ENCODE data around the gene ERN1. TPM values are rescaled to one million over a fixed set of nuclear protein-coding genes. Genes with fewer than 3 reads are reported as not detected.

ERN1 gene
- total RNA-seq, 4 donors from 2014 or later = 9.7 to 27.5 (median 13.8) TPM

DNA sequence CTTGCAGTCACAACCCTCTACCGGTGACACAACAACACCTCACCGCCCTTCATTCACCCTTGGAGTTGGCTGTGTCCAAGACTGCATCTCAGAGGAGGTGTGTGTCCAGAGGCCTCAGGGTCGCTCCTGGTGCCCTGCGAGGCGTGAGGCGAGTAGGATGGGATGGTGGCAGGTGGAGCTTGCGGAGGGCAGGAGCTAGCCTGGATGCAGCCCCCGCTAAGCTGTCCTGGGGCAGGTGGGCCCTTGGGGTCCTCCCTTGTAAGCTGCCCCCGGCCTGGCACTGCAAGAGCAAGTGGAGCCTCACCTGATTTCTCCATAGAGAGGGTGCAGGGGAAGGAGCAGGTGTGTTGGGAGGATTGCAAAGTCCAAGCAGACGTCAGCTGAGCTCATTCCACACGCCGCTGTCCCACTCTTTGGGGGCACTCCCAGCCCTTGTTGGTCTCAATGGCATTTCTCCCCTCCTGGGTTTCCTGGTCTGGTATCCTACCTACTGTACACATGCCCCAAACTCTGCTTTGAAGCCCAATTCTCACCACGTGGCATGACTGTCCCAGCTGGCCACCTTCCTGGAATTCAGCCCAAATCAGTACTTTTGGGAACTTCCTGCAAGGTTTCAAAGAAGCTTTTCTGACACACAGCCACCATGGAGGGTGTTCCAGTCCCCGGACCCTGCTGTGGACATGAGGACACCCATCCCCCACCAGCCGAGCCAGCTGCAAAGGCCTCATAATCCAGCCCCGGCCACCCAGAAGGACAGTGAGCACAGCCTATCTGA is 91.4 kb downstream of the ERN1 start:
- TF ChIP-seq, protein P1, sequence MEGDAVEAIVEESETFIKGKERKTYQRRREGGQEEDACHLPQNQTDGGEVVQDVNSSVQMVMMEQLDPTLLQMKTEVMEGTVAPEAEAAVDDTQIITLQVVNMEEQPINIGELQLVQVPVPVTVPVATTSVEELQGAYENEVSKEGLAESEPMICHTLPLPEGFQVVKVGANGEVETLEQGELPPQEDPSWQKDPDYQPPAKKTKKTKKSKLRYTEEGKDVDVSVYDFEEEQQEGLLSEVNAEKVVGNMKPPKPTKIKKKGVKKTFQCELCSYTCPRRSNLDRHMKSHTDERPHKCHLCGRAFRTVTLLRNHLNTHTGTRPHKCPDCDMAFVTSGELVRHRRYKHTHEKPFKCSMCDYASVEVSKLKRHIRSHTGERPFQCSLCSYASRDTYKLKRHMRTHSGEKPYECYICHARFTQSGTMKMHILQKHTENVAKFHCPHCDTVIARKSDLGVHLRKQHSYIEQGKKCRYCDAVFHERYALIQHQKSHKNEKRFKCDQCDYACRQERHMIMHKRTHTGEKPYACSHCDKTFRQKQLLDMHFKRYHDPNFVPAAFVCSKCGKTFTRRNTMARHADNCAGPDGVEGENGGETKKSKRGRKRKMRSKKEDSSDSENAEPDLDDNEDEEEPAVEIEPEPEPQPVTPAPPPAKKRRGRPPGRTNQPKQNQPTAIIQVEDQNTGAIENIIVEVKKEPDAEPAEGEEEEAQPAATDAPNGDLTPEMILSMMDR (IDR thresholded peaks at IDR 0.05 in 4 of 5, conservative IDR thresholded peaks at IDR 0.05 in 1 of 5) = no peak
- TF ChIP-seq POLR2A (IDR thresholded peaks at IDR 0.05) = no peak
- Histone ChIP-seq H3K9me3 (no peaks in the 10 kb centered on the region), H3K4me3 (no peak overlapping the region), H3K36me3 (peaks cover 0 to 2% of the 10 kb centered on the region in 2 donors), H3K27me3 (no peaks in the 10 kb centered on the region), H3K27ac (no peak overlapping the region), H3K4me1 (no peaks in the 10 kb centered on the region)
- intact Hi-C loops (cut with DNase I; ENCODE audit: low total_unique reads) (no loop called here), in situ Hi-C loops (cut with MboI; ENCODE audit: low sequenced_read_pairs in 4 of 4) (loop anchor here in 2 of 4 donors (10.0 to 25.0 kb wide), 2 partner anchors 96 to 249 kb away; partner anchors contain the start of gene ERN1 (in 1 of the 2))
- ATAC-seq = no peak
- no peak for DNase-seq

DNA sequence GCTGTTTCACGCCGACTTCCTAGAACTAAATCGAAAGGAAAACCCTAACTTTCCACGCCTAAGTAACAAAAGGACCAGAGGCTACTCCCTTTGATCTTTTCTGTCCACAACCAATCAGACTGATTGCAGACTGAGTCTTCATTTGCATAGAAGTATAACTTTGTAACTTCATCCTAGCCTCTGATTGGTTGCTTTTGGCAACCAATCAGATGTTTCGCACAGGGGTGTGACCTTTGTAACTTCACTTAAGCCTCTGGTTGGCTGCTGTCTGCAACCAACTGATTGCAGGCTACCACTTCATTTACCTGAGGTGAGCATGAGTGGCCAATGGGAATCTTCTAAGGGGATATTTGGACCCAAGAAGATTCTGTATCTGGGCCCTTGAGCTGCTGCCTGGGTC is 92.1 kb downstream of the ERN1 start:
- DNase-seq = no peak
- Histone ChIP-seq H3K36me3 (no peaks in the 10 kb centered on the region), H3K4me3 (no peak overlapping the region), H3K9me3 (no peaks in the 10 kb centered on the region), H3K27me3 (no peaks in the 10 kb centered on the region), H3K27ac (no peak overlapping the region), H3K4me1 (no peaks in the 10 kb centered on the region)
- ATAC-seq = no peak
- intact Hi-C loops (cut with DNase I; ENCODE audit: low total_unique reads) (no loop called here), in situ Hi-C loops (cut with MboI; ENCODE audit: low sequenced_read_pairs in 4 of 4) (loop anchor here in 2 of 4 donors (10.0 to 25.0 kb wide), 2 partner anchors 97 to 249 kb away; partner anchors contain the start of gene ERN1 (in 1 of the 2))
- TF ChIP-seq, protein P1 (IDR thresholded peaks at IDR 0.05 in 4 of 5, conservative IDR thresholded peaks at IDR 0.05 in 1 of 5) = no peak
- no peak for TF ChIP-seq POLR2A (IDR thresholded peaks at IDR 0.05)

DNA sequence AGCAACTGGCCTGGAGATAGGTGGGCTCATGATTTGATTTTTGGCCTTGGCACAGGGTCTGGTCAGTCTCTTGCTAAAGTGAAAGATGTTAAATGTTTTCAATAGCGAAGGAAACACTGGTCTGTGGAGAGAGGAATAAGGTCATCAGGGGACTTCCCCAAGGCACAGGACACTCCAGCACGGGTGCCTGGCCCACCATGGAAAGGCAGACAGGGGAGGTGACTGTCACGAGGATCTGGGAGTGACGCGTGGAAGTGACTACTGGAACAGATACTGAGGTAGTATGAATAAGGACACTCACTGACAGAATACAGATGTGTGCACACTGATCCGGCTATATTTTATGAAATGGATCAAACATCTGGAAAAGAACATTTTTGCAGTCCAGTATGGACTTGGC is 92.8 kb downstream of the ERN1 start:
- in situ Hi-C loops (cut with MboI; ENCODE audit: low sequenced_read_pairs in 4 of 4) = loop anchor here in 2 of 4 donors (10.0 to 25.0 kb wide), 2 partner anchors 98 to 250 kb away; partner anchors contain the start of gene ERN1 (in 1 of the 2)

DNA sequence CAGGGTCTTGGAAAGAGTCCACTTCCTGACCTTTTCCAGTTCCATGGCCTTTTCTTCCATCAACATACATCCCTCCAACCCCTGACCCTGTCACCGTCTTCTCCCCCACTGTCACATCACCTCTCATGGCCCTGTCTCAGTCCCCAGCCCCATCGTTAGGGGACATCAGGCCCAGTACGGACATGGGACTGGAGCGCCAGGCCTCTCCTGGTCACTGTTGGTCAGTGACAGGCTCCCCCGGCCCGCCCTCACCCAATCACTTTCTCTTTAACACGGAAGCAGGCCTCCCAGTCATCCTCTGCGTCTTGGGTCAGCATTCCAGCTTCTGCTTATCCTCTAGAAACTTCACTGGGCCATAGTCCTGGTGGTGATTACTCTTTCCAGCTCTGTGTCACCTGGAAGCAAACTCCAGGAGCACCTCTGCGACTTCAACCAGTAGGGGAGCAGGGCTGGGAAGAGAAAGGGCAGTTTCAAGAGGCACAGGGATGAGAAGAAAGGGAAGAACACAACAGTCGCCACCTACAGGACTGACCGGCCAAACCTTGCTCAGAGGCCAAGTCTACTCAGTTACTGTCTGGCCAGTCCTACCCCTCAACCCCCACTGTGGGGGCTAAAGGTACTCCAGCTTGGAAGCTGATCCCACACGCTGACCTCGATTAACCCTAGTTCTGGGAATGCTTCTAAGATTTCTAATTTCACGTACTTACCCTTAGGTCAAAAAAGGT is 93.6 kb downstream of the ERN1 start:
- Histone ChIP-seq H3K27me3 (no peaks in the 10 kb centered on the region), H3K36me3 (no peaks in the 10 kb centered on the region), H3K9me3 (no peaks in the 10 kb centered on the region), H3K4me3 (no peak overlapping the region), H3K27ac (no peak overlapping the region), H3K4me1 (no peaks in the 10 kb centered on the region)
- no peak for TF ChIP-seq POLR2A (IDR thresholded peaks at IDR 0.05)
- TF ChIP-seq, protein P1 (IDR thresholded peaks at IDR 0.05 in 4 of 5, conservative IDR thresholded peaks at IDR 0.05 in 1 of 5) = no peak
- intact Hi-C loops (cut with DNase I; ENCODE audit: low total_unique reads) = no loop called here
- ATAC-seq = no peak
- in situ Hi-C loops (cut with MboI; ENCODE audit: low sequenced_read_pairs in 4 of 4) = loop anchor here in 2 of 4 donors (10.0 to 25.0 kb wide), 2 partner anchors 98 to 251 kb away; partner anchors contain the start of gene ERN1 (in 1 of the 2)
- DNase-seq = no peak

More for the DNA sequence above, 92.8 kb downstream of the ERN1 start:
- Histone ChIP-seq H3K27me3 (no peaks in the 10 kb centered on the region), H3K36me3 (no peaks in the 10 kb centered on the region), H3K4me1 (no peaks in the 10 kb centered on the region), H3K27ac (no peak overlapping the region), H3K4me3 (no peak overlapping the region), H3K9me3 (no peaks in the 10 kb centered on the region)
- intact Hi-C loops (cut with DNase I; ENCODE audit: low total_unique reads) = no loop called here
- TF ChIP-seq, protein P1 (IDR thresholded peaks at IDR 0.05 in 4 of 5, conservative IDR thresholded peaks at IDR 0.05 in 1 of 5) = no peak
- TF ChIP-seq POLR2A (IDR thresholded peaks at IDR 0.05) = no peak
- DNase-seq (no peak), ATAC-seq (no peak)

All from gastrocnemius medialis (tissue), 4 donors.